ENCODE results near the gene BMP8B.

Gene BMP8B

DNA sequence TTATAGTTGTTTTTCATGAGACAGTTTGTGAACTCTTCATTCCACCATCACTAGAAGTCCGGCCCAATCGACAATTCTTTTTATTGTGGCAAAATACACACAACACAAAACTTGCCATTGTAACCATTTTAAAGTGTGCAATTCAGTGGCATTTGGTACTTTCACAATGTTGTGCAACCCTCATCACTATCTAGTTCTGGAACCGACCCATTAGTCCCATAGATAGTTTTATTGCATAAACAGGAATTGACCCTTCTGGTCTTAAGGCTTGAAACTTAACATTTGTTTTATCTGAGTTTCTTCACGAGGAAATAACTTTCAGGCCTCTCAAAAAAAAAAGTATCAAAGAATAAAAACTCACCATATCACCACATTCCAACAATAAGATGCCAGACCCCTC lies 58.8 kb downstream of the BMP8B start:
- Histone ChIP-seq H3K27me3 (ENCODE audit: insufficient read depth, low read length) (peaks cover 9% of the 10 kb centered on the region), H2BK12ac (ENCODE audit: low read length) (no peak overlapping the region), H4K12ac (ENCODE audit: low read depth, low read length) (no peak overlapping the region), H3K4me1 (ENCODE audit: control insufficient read depth in 1 of 2, insufficient read depth in 2 of 2, low read length in 2 of 2) (no peaks in the 10 kb centered on the region), H3K14ac (ENCODE audit: low read length) (no peak overlapping the region), H3K27ac (ENCODE audit: low read depth, low read length) (no peak overlapping the region), H3K9me3 (ENCODE audit: insufficient read depth, low read depth, low read length) (no peaks in the 10 kb centered on the region), H3K18ac (ENCODE audit: low read length) (no peak overlapping the region), H3K4me2 (ENCODE audit: low read length) (no peak overlapping the region), H3K4me3 (ENCODE audit: low read depth, low read length) (no peak overlapping the region), H3K36me3 (ENCODE audit: control insufficient read depth in 1 of 2, insufficient read depth in 2 of 2, low read length in 2 of 2) (no peaks in the 10 kb centered on the region), H3K23ac (ENCODE audit: low read length) (no peak overlapping the region), H3K9ac (ENCODE audit: low read length) (no peak overlapping the region), H2BK120ac (ENCODE audit: insufficient read depth, low read length, poor library complexity) (no peak overlapping the region), H3K4ac (ENCODE audit: low read depth, low read length) (no peak overlapping the region), H2BK5ac (ENCODE audit: low read depth, low read length, poor library complexity) (no peak overlapping the region), H2AFZ (ENCODE audit: insufficient read depth, low read length, poor library complexity) (no peak overlapping the region), H3K79me1 (ENCODE audit: low read length) (no peaks in the 10 kb centered on the region), H4K8ac (ENCODE audit: low read depth, low read length) (no peak overlapping the region), H2AK5ac (ENCODE audit: low read length) (no peak overlapping the region), H4K91ac (ENCODE audit: low read depth, low read length) (no peak overlapping the region), H3K79me2 (ENCODE audit: control insufficient read depth, insufficient read depth, low read length, poor library complexity) (no peaks in the 10 kb centered on the region)
- no peak for DNase-seq
- no CpG with 5 or more reads among the region's 4 CpGs for WGBS (ENCODE audit: extremely low coverage, insufficient coverage, insufficient read length)

DNA sequence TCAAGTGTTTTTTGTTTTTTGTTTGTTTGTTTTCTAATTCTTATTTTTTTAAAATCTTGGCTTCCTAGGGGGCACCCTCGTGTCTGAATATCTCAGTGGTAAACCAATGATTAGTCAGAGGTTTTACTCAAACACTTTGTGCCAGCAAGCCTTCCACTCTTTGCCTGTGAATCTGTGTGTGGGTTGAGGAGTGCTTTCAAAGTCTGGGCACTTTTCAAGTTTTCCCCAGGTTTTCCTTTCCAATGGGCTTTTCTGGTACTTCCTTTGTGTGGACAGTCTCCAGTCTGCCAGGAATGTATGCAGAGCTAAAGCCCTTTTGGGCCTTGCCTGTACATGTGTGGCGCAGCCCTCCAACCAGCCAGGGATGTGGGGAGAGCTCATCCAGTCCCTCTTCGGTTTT lies 59.6 kb downstream of the BMP8B start:
- Histone ChIP-seq H2BK120ac (ENCODE audit: insufficient read depth, low read length, poor library complexity) (no peak overlapping the region), H3K79me2 (ENCODE audit: control insufficient read depth, insufficient read depth, low read length, poor library complexity) (no peaks in the 10 kb centered on the region), H4K8ac (ENCODE audit: low read depth, low read length) (no peak overlapping the region), H2AFZ (ENCODE audit: insufficient read depth, low read length, poor library complexity) (no peak overlapping the region), H3K27ac (ENCODE audit: low read depth, low read length) (no peak overlapping the region), H3K4me2 (ENCODE audit: low read length) (no peak overlapping the region), H3K36me3 (ENCODE audit: control insufficient read depth in 1 of 2, insufficient read depth in 2 of 2, low read length in 2 of 2) (no peaks in the 10 kb centered on the region), H3K4me1 (ENCODE audit: control insufficient read depth in 1 of 2, insufficient read depth in 2 of 2, low read length in 2 of 2) (no peaks in the 10 kb centered on the region), H2AK5ac (ENCODE audit: low read length) (no peak overlapping the region), H4K91ac (ENCODE audit: low read depth, low read length) (no peak overlapping the region), H3K14ac (ENCODE audit: low read length) (no peak overlapping the region), H3K9me3 (ENCODE audit: insufficient read depth, low read depth, low read length) (no peaks in the 10 kb centered on the region), H3K23ac (ENCODE audit: low read length) (no peak overlapping the region), H3K9ac (ENCODE audit: low read length) (no peak overlapping the region), H3K27me3 (ENCODE audit: insufficient read depth, low read length) (peaks cover 9% of the 10 kb centered on the region), H3K4me3 (ENCODE audit: low read depth, low read length) (no peak overlapping the region), H3K79me1 (ENCODE audit: low read length) (no peaks in the 10 kb centered on the region), H4K12ac (ENCODE audit: low read depth, low read length) (no peak overlapping the region), H2BK12ac (ENCODE audit: low read length) (no peak overlapping the region), H3K4ac (ENCODE audit: low read depth, low read length) (no peak overlapping the region), H2BK5ac (ENCODE audit: low read depth, low read length, poor library complexity) (no peak overlapping the region), H3K18ac (ENCODE audit: low read length) (no peak overlapping the region)
- no CpG with 5 or more reads among the region's 3 CpGs for WGBS (ENCODE audit: extremely low coverage, insufficient coverage, insufficient read length)
- DNase-seq = no peak

DNA sequence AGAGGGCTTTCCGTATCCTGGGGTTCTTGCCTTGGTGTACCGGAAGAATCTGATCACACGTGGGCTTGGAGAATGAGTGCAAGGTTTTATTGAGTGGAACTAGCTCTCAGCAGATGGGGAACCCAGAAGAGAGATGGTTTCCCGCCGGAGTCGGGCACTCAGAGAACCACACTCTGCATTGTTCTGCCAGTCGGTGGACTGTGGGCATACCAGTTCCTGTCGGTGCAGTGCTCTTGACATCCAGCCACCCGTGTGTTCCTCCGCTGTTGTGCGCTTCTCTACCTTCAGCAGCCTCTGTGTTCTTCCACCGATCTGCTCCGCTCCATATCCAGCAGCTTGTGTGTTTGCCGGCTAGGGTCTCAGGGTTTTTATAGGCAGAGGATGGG lies 60.7 kb downstream of the BMP8B start:
- Histone ChIP-seq H3K18ac (ENCODE audit: low read length) (no peak overlapping the region), H3K9ac (ENCODE audit: low read length) (no peak overlapping the region), H3K4me1 (ENCODE audit: control insufficient read depth in 1 of 2, insufficient read depth in 2 of 2, low read length in 2 of 2) (no peaks in the 10 kb centered on the region), H3K79me2 (ENCODE audit: control insufficient read depth, insufficient read depth, low read length, poor library complexity) (no peaks in the 10 kb centered on the region), H3K27ac (ENCODE audit: low read depth, low read length) (no peak overlapping the region), H4K12ac (ENCODE audit: low read depth, low read length) (no peak overlapping the region), H3K4me3 (ENCODE audit: low read depth, low read length) (no peak overlapping the region), H2BK12ac (ENCODE audit: low read length) (no peak overlapping the region), H4K91ac (ENCODE audit: low read depth, low read length) (no peak overlapping the region), H3K9me3 (ENCODE audit: insufficient read depth, low read depth, low read length) (no peaks in the 10 kb centered on the region), H3K36me3 (ENCODE audit: control insufficient read depth in 1 of 2, insufficient read depth in 2 of 2, low read length in 2 of 2) (no peaks in the 10 kb centered on the region), H2BK5ac (ENCODE audit: low read depth, low read length, poor library complexity) (no peak overlapping the region), H3K14ac (ENCODE audit: low read length) (no peak overlapping the region), H3K79me1 (ENCODE audit: low read length) (no peaks in the 10 kb centered on the region), H2BK120ac (ENCODE audit: insufficient read depth, low read length, poor library complexity) (no peak overlapping the region), H3K23ac (ENCODE audit: low read length) (no peak overlapping the region), H3K4me2 (ENCODE audit: low read length) (no peak overlapping the region), H2AK5ac (ENCODE audit: low read length) (no peak overlapping the region), H3K4ac (ENCODE audit: low read depth, low read length) (no peak overlapping the region), H3K27me3 (ENCODE audit: insufficient read depth, low read length) (peaks cover 9% of the 10 kb centered on the region), H2AFZ (ENCODE audit: insufficient read depth, low read length, poor library complexity) (no peak overlapping the region), H4K8ac (ENCODE audit: low read depth, low read length) (no peak overlapping the region)
- peak in 1 of 2 donors; percentile 5 for DNase-seq
- no CpG with 5 or more reads among the region's 14 CpGs for WGBS (ENCODE audit: extremely low coverage, insufficient coverage, insufficient read length)

DNA sequence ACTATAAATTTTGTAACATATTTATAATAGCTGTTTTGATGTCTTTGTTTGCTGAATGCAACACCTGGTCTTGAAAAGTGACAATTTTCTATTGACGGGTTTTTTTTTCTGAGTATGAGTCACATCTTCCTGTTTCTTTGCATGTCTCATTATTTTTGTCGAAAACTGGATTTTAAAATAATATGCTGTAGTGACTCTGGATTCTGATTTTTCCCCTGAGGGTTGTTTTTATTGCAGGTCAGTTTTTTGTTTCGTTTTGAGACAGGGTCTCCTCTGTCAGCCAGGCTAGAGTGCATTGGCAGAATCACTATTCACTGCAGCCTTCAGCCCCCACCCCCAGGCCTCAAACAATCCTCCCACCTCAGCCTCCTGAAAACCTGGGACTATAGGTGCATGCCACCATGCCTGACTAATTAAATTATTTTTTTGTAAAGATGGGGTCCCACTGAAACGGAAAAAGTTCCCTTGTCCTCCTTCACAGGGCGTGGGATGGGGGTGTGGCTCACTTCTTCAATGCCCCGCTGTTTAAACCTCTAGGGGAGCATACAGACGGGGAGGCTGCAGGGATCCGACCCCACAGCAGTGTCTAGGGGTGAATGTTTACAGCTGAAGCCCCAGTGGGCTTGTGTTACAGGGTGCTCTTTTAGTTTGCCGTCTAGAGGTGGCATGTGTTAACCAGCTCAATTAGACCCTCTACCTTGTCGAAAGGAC lies 61.3 kb downstream of the BMP8B start:
- Histone ChIP-seq H3K9me3 (ENCODE audit: insufficient read depth, low read depth, low read length) (no peaks in the 10 kb centered on the region), H3K18ac (ENCODE audit: low read length) (no peak overlapping the region), H3K4me2 (ENCODE audit: low read length) (no peak overlapping the region), H3K23ac (ENCODE audit: low read length) (no peak overlapping the region), H2BK5ac (ENCODE audit: low read depth, low read length, poor library complexity) (no peak overlapping the region), H3K4me1 (ENCODE audit: control insufficient read depth in 1 of 2, insufficient read depth in 2 of 2, low read length in 2 of 2) (no peaks in the 10 kb centered on the region), H4K91ac (ENCODE audit: low read depth, low read length) (no peak overlapping the region), H2BK120ac (ENCODE audit: insufficient read depth, low read length, poor library complexity) (no peak overlapping the region), H2BK12ac (ENCODE audit: low read length) (no peak overlapping the region), H3K4ac (ENCODE audit: low read depth, low read length) (no peak overlapping the region), H3K79me2 (ENCODE audit: control insufficient read depth, insufficient read depth, low read length, poor library complexity) (no peaks in the 10 kb centered on the region), H3K4me3 (ENCODE audit: low read depth, low read length) (no peak overlapping the region), H4K8ac (ENCODE audit: low read depth, low read length) (no peak overlapping the region), H2AK5ac (ENCODE audit: low read length) (no peak overlapping the region), H3K79me1 (ENCODE audit: low read length) (no peaks in the 10 kb centered on the region), H2AFZ (ENCODE audit: insufficient read depth, low read length, poor library complexity) (no peak overlapping the region), H3K9ac (ENCODE audit: low read length) (no peak overlapping the region), H4K12ac (ENCODE audit: low read depth, low read length) (no peak overlapping the region), H3K36me3 (ENCODE audit: control insufficient read depth in 1 of 2, insufficient read depth in 2 of 2, low read length in 2 of 2) (no peaks in the 10 kb centered on the region), H3K27me3 (ENCODE audit: insufficient read depth, low read length) (peaks cover 9% of the 10 kb centered on the region), H3K14ac (ENCODE audit: low read length) (no peak overlapping the region), H3K27ac (ENCODE audit: low read depth, low read length) (no peak overlapping the region)
- whole genome bisulfite sequencing (ENCODE audit: extremely low coverage, insufficient coverage, insufficient read length) = no CpG with 5 or more reads among the region's 10 CpGs
- DNase-seq = no peak
